WERI-Rb-1 (cell line): Measurements from ENCODE around the gene FAM184A.

Source experiments
- DNase-seq: peaks from one replicate; pipeline ENCODE4 v3.0.0-alpha.2; 2020
- H3K27ac ChIP-seq: fragments of 250-450 bp; sonication (Bioruptor Pico); 2 replicates; pipeline ENCODE4 v1.5.1; 2020; ENCODE audit warnings: mild to moderate bottlenecking, moderate library complexity
- H3K27me3 ChIP-seq: fragments of 250-450 bp; sonication (Bioruptor Pico); 2 replicates; pipeline ENCODE4 v1.5.1; 2021; ENCODE audit warnings: mild to moderate bottlenecking, low read depth, moderate library complexity; ENCODE audit not compliant: insufficient read depth, severe bottlenecking
- H3K36me3 ChIP-seq: fragments of 250-450 bp; sonication (Bioruptor Pico); 2 replicates; pipeline ENCODE4 v1.5.1; 2020; ENCODE audit warnings: mild to moderate bottlenecking, moderate library complexity
- H3K4me3 ChIP-seq: 2 replicates; pipeline ENCODE4 v1.5.1; 2011; ENCODE audit warnings: low read depth, mild to moderate bottlenecking, control low read depth, low read length
- H3K9me3 ChIP-seq: fragments of 250-450 bp; sonication (Bioruptor Pico); 2 replicates; pipeline ENCODE4 v1.5.1; 2021; ENCODE audit warnings: mild to moderate bottlenecking, moderate library complexity; ENCODE audit not compliant: severe bottlenecking
- CTCF ChIP-seq: IDR thresholded peaks from 2 replicates; pipeline ENCODE4 v1.5.1; 2011; ENCODE audit warnings: low read depth, mild to moderate bottlenecking, control low read depth, inconsistent platforms, low read length

FAM184A gene

GRCh38 chr6:118970866-118971265 lies 107.6 kb downstream of the FAM184A start:
- Histone ChIP-seq H3K4me3 (no peak overlapping the region), H3K9me3 (no peaks in the 10 kb centered on the region), H3K27me3 (no peaks in the 10 kb centered on the region), H3K36me3 (no peaks in the 10 kb centered on the region), H3K27ac (no peak overlapping the region)
- DNase-seq: no peak
- TF ChIP-seq CTCF: no peak

GRCh38 chr6:118968416-118968815 lies 110.0 kb downstream of the FAM184A start:
- Histone ChIP-seq H3K9me3 (no peaks in the 10 kb centered on the region), H3K36me3 (no peaks in the 10 kb centered on the region), H3K4me3 (no peak overlapping the region), H3K27me3 (no peaks in the 10 kb centered on the region), H3K27ac (no peak overlapping the region)
- DNase-seq: no peak
- no peak for TF ChIP-seq CTCF

GRCh38 chr6:118967239-118967638 lies 111.2 kb downstream of the FAM184A start:
- H3K4me3 ChIP-seq: no peak overlapping the region
- DNase-seq: no peak
- no peak for TF ChIP-seq CTCF
- H3K27ac ChIP-seq: no peak overlapping the region
- no peaks in the 10 kb centered on the region for H3K36me3 ChIP-seq
- no peaks in the 10 kb centered on the region for H3K27me3 ChIP-seq
- no peaks in the 10 kb centered on the region for H3K9me3 ChIP-seq

- Histone ChIP-seq H3K27ac (no peak overlapping the region), H3K27me3 (no peaks in the 10 kb centered on the region), H3K36me3 (no peaks in the 10 kb centered on the region), H3K4me3 (no peak overlapping the region), H3K9me3 (no peaks in the 10 kb centered on the region)
- TF ChIP-seq CTCF: no peak
- no peak for DNase-seq
Measured at GRCh38 chr6:118965843-118966370, 112.6 kb downstream of the FAM184A start.

- no peaks in the 10 kb centered on the region for H3K36me3 ChIP-seq
- no peak for TF ChIP-seq CTCF
- H3K27me3 ChIP-seq: no peaks in the 10 kb centered on the region
- H3K9me3 ChIP-seq: no peaks in the 10 kb centered on the region
- H3K4me3 ChIP-seq: no peak overlapping the region
- H3K27ac ChIP-seq: no peak overlapping the region
- DNase-seq: no peak
Measured at GRCh38 chr6:118965371-118965770, 113.1 kb downstream of the FAM184A start.

GRCh38 chr6:118963003-118963402 lies 115.5 kb downstream of the FAM184A start:
- no peak overlapping the region for H3K27ac ChIP-seq
- DNase-seq: no peak
- no peaks in the 10 kb centered on the region for H3K36me3 ChIP-seq
- no peaks in the 10 kb centered on the region for H3K27me3 ChIP-seq
- no peak for TF ChIP-seq CTCF
- H3K4me3 ChIP-seq: no peak overlapping the region
- no peaks in the 10 kb centered on the region for H3K9me3 ChIP-seq
